Panc1 (cell line): Measurements from ENCODE around the gene CD300A. TPM values are rescaled to one million over a fixed set of nuclear protein-coding genes. Genes with fewer than 3 reads are reported as not detected.

Experiments
- ATAC-seq: fragments of 200-7000 bp; cut with Tn5 transposase; 2 replicates; pipeline ENCODE4 v1.9.1; 2020; ENCODE audit warnings: mild to moderate bottlenecking, moderate library complexity
- BruUV-seq: library from RNA; stranded (reverse); fragments of 400-500 nt; replicated peaks from 2 replicates; lab custom pipeline; 2021; lab: Mats Ljungman, UMichigan
- CTCF ChIA-PET: fragments of 300-600 bp; sonication (Branson Sonifier 250); formaldehyde crosslinking; loops from one replicate; lab custom pipeline; 2022; ENCODE audit warnings: antibody characterized with exemption; lab: Charles Lee
- POLR2A ChIA-PET: fragments of 300-600 bp; sonication (Branson Sonifier 250); formaldehyde crosslinking; loops from one replicate; lab custom pipeline; 2022; ENCODE audit warnings: antibody characterized with exemption; lab: Charles Lee
- DNase-seq: peaks from one replicate; pipeline ENCODE4 v3.0.0-alpha.2; 2010; ENCODE audit warnings: low read depth, low spot score
- H3K27ac ChIP-seq: 2 replicates; pipeline ENCODE4 v1.5.1; 2011; ENCODE audit warnings: mild to moderate bottlenecking, low read length, inconsistent platforms
- H3K27me3 ChIP-seq: fragments of 200-500 bp; sonication (Bioruptor generic); 2 replicates; pipeline ENCODE4 v1.6.0; 2014; ENCODE audit warnings: low read length, inconsistent platforms; ENCODE audit not compliant: control insufficient read depth, insufficient read depth
- H3K36me3 ChIP-seq: fragments of 200-500 bp; sonication (Bioruptor generic); 2 replicates; pipeline ENCODE4 v1.5.1; 2014; ENCODE audit warnings: inconsistent platforms, mild to moderate bottlenecking, low read length, moderate library complexity; ENCODE audit not compliant: control insufficient read depth, insufficient read depth
- H3K4me1 ChIP-seq: 2 replicates; pipeline ENCODE4 v1.5.1; 2011; ENCODE audit warnings: inconsistent platforms, mild to moderate bottlenecking, low read length, moderate library complexity; ENCODE audit not compliant: control insufficient read depth, insufficient read depth
- H3K4me3 ChIP-seq, 2 experiments: 2 replicates each; pipeline ENCODE4 v1.5.1; 2011 to 2012; ENCODE audit warnings: low read depth in 2 of 2, low read length in 2 of 2, mild to moderate bottlenecking in 2 of 2, inconsistent platforms in 1 of 2, moderate library complexity in 1 of 2
- H3K9me3 ChIP-seq: fragments of 200-500 bp; sonication (Bioruptor generic); 2 replicates; pipeline ENCODE4 v1.5.1; 2014; ENCODE audit warnings: low read depth, mild to moderate bottlenecking, inconsistent platforms, low read length, moderate library complexity; ENCODE audit not compliant: control insufficient read depth, insufficient read depth
- CTCF ChIP-seq: fragments of 450-650 bp; IDR thresholded peaks from 2 replicates; pipeline ENCODE4 v1.5.1; 2017; ENCODE audit warnings: mild to moderate bottlenecking
- POLR2AphosphoS5 ChIP-seq: IDR thresholded peaks from 2 replicates; pipeline ENCODE4 v1.6.1; 2012; ENCODE audit warnings: mild to moderate bottlenecking, low read depth, low read length, moderate library complexity
- REST ChIP-seq, 2 experiments: IDR thresholded peaks; 2 replicates each; pipeline ENCODE4 v1.6.1; 2011 to 2012; ENCODE audit warnings: low read depth in 2 of 2, control low read depth in 1 of 2, low read length in 1 of 2, mild to moderate bottlenecking in 1 of 2, moderate library complexity in 1 of 2; ENCODE audit not compliant: insufficient read depth in 1 of 2
- SIN3A ChIP-seq: IDR thresholded peaks from 2 replicates; pipeline ENCODE4 v1.6.1; 2012; ENCODE audit warnings: low read depth, mild to moderate bottlenecking, low read length, moderate library complexity, borderline replicate concordance; ENCODE audit not compliant: insufficient read depth
- TCF7L2 ChIP-seq: IDR thresholded peaks from 2 replicates; pipeline ENCODE4 v1.6.1; 2011; ENCODE audit warnings: mild to moderate bottlenecking, low read depth, low read length, inconsistent platforms
- in situ Hi-C: cut with HindIII; loops from 2 replicates; pipeline ENCODE4 v1.10.0; 2016; ENCODE audit warnings: low sequenced_read_pairs, low pct_unique_long_range_greater_than_20kb
- intact Hi-C: fragments of 100-400 bp; cut with micrococcal nuclease; formaldehyde crosslinking; loops from one replicate; pipeline ENCODE4 v1.10.0; 2022; ENCODE audit not compliant: unreplicated experiment
- total RNA-seq: library from RNA; stranded (reverse); gene quantifications from one replicate; pipeline ENCODE4 v1.2.1, GENCODE V29; 2021; ENCODE audit not compliant: unreplicated experiment

The CD300A gene
- total RNA-seq, 1 experiment from 2014 or later: 0.21 TPM

GRCh38 chr17:74446551-74447500 lies 19.6 kb upstream of the CD300A start:
- Histone ChIP-seq H3K36me3 (no peaks in the 10 kb centered on the region), H3K27me3 (no peaks in the 10 kb centered on the region), H3K27ac (no peak overlapping the region), H3K4me3 (no peak overlapping the region), H3K9me3 (no peaks in the 10 kb centered on the region), H3K4me1 (peaks cover 22% of the 10 kb centered on the region)
- in situ Hi-C loops (no loop called here), intact Hi-C loops (no loop called here)
- DNase-seq (no peak), ATAC-seq (no peak)
- POLR2A ChIA-PET: no interaction called here
- CTCF ChIA-PET: interaction anchor here (0.7 kb wide), 1 partner anchor 1075 kb away, joined by 3 read pairs; no protein-coding TSS in a partner anchor
- TF ChIP-seq POLR2AphosphoS5: no peak
- TF ChIP-seq SIN3A: no peak
- no peak for TF ChIP-seq REST (IDR thresholded peaks at IDR 0.05; ENCODE audit: insufficient read depth in 1 of 2, low read depth in 2 of 2, low read length in 1 of 2)
- BruUV-seq: no TSS peak

GRCh38 chr17:74447628-74448159 lies 18.7 kb upstream of the CD300A start:
- Histone ChIP-seq H3K4me3 (no peak overlapping the region), H3K27ac (no peak overlapping the region), H3K9me3 (no peaks in the 10 kb centered on the region), H3K27me3 (no peaks in the 10 kb centered on the region), H3K36me3 (no peaks in the 10 kb centered on the region), H3K4me1 (peaks cover 17% of the 10 kb centered on the region)
- intact Hi-C loops: no loop called here
- ChIA-PET CTCF (interaction anchor here (0.8 to 1.2 kb wide), 3 partner anchors 9 to 69 kb away, joined by 3 to 4 read pairs (median 3); no protein-coding TSS in a partner anchor), POLR2A (no interaction called here)
- TF ChIP-seq SIN3A: no peak
- no peak for TF ChIP-seq CTCF
- TF ChIP-seq TCF7L2: no peak
- TF ChIP-seq REST (IDR thresholded peaks at IDR 0.05; ENCODE audit: insufficient read depth in 1 of 2, low read depth in 2 of 2, low read length in 1 of 2): no peak
- TF ChIP-seq POLR2AphosphoS5: no peak
- BruUV-seq: no TSS peak
- in situ Hi-C loops: no loop called here
- DNase-seq (no peak), ATAC-seq (no peak)
